NCI-H526 (cell line): ENCODE measurements around the gene UBE2D1.

ENCODE experiments used
- DNase-seq, 2 experiments: peaks; one replicate each; lab custom pipeline; 2025; lab: John Stamatoyannopoulos, UW

The UBE2D1 gene

DNA sequence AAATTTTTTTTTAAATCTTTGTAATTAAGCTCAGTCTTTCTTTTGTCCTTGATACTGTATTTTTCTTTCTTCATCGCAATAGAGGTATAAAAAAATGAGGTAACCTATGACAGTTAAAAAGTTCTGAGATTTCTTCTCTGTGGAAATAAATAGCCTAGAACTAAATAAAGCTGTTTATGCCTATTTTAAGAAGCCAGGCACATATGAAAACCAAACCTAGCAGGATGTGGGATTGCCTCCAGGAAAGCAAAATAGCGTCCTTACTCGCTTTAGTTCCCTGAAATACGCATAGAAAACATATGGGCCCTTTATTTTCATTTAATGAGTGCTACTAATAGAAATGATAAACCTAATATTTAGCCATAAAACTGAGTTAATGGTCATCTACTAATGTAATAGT, 6.6 kb downstream of the UBE2D1 start:
- DNase-seq: no peak

- no peak for DNase-seq
Measured at GRCh38 chr10:58341947-58342346, 7.1 kb downstream of the UBE2D1 start.

DNA sequence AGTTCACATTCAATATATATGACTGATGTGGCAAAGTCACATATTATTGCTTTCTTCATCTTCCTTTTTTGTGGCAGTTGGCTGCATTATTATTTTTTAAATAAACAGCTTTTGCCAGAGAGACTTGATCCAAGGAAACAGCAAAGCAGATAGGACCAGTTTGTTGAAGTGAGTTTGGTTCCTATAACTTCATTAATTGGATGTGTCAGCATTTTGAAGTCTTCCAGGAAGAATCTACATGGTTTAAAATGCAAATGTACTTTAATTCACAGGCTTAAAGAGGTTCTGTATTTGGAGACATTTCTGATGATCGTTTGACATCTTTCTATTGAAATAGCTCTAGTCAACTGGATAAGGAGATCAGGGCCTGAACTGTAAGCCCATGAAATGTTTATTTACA, 13.2 kb downstream of the UBE2D1 start:
- DNase-seq: no peak

GRCh38 chr10:58348571-58349033, 13.8 kb downstream of the UBE2D1 start:
- no peak for DNase-seq

GRCh38 chr10:58350023-58350422, 15.2 kb downstream of the UBE2D1 start:
- DNase-seq: no peak

DNA sequence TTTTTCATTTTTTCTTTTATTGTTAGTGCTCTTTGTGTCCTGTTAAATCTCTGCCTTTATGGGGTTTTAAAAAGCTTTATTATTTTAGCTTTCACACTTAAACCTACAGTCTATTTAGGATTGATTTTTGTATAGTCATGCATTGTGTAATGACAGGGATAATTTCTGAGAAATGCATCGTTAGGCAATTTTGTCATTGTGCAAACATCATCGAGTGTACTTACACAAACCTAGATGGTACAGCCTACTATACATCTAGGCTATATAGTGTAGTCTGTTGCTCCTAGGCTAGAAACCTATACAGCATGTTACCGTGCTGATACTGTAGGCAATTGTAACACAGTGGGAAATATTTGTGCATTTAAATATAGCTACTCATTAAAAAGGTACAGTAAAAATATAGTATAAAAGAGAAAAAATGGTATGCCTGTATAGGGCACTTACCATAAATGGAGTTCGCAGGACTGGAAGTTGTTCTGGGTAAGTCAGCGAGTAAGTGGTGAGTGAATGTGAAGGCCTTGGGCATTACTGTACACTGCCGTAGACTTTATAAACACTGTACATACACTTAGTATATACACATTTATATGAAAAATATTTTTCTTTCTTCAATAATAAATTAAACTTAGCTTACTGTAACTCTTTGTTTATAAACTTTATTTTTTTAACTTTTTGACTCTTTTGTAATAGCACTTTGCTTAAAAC, 16.0 kb downstream of the UBE2D1 start:
- DNase-seq: no peak

- DNase-seq: no peak
Measured at GRCh38 chr10:58351616-58352578, 17.1 kb downstream of the UBE2D1 start.

DNA sequence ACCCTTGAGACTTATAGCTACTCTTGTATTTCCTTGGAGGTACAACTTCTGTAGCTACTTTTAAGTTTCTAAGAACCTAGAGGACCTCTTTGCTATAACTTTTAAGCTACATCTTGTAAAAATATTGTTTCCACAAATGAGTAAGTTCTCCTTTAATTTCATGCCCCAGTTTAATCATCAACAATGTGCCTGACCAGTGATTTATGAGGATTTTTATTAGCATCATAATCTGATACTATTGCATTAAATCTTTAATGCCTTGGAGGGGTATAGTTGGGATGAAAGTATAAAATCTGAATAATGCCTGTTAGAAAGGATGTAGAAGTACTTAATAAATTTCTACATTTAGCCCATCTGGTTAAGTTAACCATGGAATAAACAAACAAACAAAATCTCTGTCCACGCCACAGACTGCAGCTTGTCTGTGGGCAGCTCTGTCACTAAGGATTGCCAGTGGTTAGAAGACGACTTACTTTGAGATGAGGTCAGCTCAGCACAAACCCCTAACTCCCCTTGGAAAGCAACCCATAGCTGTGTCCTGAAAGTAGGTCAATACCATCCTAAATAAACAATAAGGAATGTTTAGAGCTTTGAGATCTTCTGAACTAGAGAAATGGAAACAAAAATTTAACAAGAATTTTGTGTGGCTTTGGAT, 18.3 kb downstream of the UBE2D1 start:
- no peak for DNase-seq

GRCh38 chr10:58356756-58357155, 21.9 kb downstream of the UBE2D1 start:
- DNase-seq: no peak

DNA sequence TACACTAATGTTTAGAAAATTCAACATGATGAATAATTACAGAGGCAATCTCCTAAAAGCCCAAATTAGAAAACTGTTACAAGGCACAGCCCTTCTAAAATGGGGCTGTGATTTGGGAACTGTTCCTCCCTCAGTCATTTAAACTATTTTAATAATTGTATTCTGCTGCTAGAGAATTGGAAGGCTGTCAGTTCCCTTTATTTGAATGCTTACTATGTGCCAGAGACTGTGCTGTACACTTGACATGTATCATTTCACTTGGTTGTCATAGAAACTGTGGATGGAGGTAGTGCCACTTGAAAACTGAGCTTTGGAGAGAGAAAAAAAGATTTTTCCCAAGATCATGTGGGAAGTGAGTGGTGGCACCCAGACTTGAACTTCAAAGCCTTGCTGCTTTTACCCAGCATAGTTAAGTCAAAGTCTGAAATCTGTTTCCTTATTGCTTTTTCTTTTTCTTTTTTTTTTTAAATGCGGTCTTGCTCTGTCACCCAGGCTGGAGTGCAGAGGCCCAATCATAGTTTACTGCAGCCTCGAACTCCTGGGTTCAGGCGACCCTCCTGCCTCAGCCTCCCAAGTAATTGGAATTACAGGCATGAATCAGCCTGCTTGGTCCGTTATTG, 23.6 kb downstream of the UBE2D1 start:
- DNase-seq: no peak

GRCh38 chr10:58358947-58359346, 24.1 kb downstream of the UBE2D1 start:
- no peak for DNase-seq

- no peak for DNase-seq
Measured at GRCh38 chr10:58359541-58359940, 24.7 kb downstream of the UBE2D1 start.

DNA sequence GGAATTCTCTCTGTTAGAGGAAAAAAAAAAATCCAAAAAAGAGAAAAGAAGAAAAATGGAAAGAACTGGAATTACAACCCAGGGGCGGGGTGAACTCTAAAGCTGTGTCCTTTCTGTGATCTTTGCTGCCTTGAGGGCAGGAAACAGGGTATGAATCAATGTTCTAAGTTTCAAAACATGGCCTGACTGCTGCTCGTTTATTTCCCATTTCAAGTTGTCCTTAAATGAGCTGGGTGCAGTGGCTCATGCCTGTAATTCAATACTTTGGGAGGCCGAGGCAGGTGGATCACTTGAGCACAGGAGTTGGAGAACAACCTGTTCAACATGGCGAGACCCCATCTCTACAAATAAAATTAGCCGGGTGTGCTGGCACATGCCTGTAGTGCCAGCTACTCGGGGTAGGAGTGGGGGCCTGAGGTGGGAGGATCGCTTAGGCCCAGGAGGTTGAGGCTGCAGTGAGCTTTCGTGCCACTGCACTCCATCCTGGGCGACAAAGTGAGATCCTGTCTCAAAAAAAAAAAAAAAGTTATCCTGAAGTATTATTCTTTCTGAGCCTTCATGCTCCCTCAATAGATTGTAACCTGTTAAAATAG, 25.7 kb downstream of the UBE2D1 start:
- no peak for DNase-seq

GRCh38 chr10:58361353-58361752, 26.5 kb downstream of the UBE2D1 start:
- DNase-seq: no peak

DNA sequence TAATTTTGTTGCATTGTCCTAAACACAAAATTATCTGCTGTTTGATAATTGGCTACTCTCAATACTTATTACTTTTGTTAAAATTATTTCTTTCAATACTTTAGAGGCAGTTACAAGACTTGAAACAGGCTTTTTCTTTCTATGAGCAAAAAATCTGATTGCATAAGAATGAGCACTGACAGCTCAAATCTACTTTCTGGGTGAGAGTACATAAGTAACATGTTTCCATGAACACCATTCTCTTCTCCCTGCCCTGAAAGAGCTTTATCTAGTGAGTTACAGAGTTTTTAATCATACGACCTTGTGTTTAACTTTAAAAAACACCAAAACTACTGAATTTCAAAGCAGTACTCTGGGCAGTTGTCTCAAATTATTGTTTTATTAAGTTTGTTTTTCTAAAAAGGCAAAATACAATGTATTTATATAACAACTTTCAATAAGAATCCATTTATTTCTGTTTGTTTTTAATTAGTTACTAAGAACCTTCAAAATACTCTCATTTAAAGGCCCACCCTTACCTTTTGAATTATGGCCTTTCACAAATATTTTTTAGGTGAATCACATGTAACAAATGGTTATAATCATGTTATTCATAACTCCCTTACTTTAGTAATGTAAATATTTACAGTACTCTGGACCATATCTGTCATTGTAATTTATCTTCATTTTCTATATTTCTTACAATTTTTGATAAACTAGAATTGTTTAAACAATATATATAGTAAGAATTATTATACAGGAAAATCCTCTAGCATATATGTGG, 27.4 kb downstream of the UBE2D1 start:
- no peak for DNase-seq

DNA sequence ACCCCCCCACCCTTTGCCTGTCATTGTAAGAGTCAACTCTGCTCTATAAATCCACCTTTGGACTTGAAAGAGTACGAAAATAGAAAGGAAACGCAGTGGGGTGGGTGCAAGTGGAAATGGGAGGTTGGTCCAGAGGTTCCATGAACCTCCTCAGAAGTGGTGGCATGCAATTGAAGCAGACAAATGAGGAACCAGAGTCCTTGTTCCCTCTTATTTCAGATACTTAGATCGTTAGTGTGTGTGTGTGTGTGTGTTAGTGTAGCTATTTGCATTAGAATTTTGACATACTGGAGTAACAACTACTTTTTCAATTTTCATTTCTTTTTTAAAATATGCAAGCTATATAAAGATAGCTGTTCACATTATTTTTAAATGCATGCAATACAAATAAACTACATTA, 32.3 kb downstream of the UBE2D1 start:
- DNase-seq: no peak

GRCh38 chr10:58371473-58371872, 36.7 kb downstream of the UBE2D1 start:
- DNase-seq: no peak

- DNase-seq: no peak
Measured at GRCh38 chr10:58372607-58373441, 38.0 kb downstream of the UBE2D1 start.

DNA sequence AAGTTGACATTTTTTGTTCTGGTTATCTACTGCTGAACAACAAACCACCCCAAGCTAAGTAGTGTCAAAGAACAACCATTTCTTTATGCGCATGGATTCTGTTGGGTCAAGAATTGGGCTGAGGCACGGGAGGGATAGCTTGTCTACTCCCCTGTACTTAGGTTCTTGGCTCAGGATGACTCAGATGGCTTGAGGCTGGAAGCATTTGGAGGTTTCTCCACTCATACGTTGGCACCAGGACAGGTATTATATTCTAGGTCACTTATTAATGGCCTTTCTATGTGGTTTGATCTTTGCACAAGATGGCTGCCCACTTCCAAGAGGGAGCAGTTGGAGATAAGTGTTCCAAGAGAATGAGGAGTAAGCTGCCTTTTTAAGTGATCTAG, 38.6 kb downstream of the UBE2D1 start:
- DNase-seq: no peak

GRCh38 chr10:58382489-58382995, 47.7 kb downstream of the UBE2D1 start:
- DNase-seq: no peak
